HG02884 (cell line): ENCODE results near the gene KLHL22.

ENCODE experiments used
- ATAC-seq: cut with Tn5 transposase; IDR thresholded peaks from one replicate; pipeline ENCODE4 v1.9.1; 2021; ENCODE audit warnings: mild to moderate bottlenecking, moderate library complexity; ENCODE audit not compliant: unreplicated experiment

The KLHL22 gene

DNA sequence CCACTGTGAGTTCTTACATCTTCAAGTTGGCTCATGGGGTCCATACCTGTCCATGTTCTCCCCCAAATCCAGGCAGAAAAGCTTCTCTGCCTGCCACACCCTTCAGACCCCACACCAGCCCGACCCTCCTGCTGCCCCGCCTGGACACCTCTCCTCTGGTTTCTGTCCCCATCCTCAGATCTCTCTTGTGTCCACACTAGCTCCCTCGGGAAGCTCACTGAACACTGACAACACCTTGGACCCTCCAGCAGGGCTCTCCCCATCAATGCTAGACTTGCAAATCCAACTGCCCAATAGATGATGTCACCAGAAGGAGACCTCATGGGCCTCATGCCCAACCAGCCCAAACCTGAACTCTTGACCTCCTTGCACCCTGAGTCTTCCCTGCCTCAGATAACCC, 60.8 kb downstream of the KLHL22 start:
- ATAC-seq, result no peak

DNA sequence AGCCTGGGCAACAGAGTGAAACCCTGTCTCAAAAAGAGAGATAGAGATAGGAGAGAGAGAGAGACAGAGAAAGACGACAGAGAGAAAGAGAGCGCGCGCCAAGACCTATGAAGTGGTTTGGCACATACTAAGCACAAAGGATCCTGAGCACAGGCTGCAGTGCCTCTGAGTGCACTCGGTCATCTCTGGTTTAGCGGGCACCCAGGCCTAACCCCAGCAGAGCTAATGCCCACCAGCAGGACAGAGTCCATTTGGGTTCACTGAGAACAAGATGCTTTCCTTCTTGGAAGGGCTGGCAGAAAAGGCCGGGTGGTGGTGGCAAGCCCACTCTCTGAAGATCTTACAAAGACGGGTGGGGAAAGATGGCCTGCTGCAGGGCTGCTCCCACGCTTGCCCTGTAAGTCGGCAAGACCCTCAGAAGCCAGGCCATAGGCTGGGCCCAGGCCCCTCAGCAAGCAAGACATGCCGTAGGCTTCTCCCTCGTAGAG, 61.3 kb downstream of the KLHL22 start:
- ATAC-seq, result no peak

DNA sequence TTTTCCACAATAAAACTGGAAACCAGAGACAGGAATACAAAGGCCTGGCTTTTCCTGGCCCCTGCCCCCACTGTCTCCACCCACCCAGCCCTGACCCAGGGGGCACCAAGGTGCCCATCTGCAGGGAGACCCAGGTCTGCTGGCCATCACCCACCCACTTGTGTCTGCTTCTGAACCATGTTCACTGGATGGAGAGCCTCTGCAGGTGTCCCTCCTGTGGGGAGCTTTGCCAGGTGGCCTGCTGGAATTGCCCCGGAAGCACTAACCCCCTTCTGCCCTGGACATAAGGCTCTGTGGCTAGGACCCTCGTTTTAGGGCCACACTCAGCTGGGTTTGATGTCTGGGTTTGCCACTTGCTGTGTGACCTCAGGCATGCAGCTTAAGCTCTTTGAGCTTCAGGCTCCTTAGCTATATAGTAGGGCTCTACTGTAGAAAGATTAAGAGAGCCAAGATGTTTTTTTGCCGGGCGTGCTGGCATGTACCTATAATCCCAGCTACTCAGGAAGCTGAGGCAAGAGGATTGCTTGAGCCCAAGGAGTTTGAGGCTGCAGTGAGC, 61.8 kb downstream of the KLHL22 start:
- no peak for ATAC-seq

DNA sequence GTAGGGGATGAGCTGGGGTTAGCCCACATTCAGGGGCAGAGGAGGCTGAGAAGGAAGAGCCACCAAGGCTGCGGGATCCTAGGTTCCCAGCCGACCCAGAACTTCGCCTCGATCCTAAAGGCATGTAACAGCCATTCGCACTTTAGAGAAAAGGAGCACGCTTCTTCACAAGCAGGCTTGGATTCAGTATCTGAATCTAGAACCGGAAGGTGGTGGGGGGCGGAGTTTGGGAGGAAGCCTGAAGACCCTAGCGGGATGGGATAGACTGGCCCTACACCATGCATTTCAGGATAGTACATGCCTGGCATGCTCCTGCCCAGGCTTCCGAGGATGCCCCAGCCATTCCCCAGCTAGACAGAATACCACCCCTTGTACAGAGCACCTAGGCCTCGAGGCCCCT, 62.4 kb downstream of the KLHL22 start:
- no peak for ATAC-seq

DNA sequence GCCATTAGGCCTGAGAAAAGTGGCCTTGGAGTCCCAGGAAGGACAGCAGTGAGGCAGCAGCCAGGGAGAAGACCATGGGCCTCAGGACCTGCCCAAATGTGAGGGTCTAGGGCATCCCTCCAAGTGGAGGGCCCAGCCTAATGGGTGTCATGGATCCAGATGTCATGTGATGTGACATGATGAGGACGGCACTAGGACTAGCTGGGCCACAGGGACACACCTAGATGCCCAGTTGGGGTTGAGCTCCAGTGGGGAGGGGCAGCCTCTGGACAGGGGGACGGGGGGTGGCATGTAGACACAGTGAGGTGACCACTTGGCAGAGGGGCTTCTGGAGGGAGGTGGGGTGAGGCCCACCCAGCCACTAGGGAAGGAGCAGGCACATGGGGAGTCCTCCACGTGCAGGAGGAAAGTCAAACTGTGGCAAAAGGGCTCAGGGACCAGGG, 63.3 kb downstream of the KLHL22 start:
- no peak for ATAC-seq

DNA sequence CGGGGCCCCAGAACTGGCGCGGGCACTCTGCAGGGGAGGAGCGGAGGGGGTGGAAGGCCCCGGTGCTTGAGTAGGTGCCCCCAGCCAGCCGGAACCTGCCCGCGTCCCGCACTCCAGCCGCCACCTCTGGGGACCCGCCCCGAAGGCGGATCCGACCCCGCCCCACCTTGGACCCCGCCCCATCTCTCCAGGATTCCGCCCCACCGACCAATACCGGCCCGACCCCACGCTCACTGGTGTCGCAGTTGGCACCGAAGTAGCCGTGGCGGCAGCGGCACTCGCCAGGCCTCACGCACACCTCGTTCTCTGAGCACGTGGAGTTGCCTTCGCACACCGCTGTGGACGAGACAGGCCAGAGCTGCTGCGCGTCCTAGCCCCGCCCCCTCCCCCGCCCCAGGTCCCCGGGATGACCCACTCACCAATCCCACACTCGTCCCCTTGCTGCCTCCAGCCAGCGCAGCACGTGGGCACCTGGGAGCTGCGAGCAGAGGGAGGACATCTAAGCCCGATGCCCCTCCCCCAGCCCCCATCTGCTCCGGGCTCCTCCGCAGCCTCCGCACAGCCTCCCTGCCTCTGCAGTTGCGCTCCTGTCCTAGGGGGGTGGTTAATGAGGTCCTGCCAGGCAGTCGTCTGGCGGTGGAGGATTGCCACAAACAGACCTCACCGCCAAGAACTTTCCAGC, 63.9 kb downstream of the KLHL22 start:
- ATAC-seq, result no peak

DNA sequence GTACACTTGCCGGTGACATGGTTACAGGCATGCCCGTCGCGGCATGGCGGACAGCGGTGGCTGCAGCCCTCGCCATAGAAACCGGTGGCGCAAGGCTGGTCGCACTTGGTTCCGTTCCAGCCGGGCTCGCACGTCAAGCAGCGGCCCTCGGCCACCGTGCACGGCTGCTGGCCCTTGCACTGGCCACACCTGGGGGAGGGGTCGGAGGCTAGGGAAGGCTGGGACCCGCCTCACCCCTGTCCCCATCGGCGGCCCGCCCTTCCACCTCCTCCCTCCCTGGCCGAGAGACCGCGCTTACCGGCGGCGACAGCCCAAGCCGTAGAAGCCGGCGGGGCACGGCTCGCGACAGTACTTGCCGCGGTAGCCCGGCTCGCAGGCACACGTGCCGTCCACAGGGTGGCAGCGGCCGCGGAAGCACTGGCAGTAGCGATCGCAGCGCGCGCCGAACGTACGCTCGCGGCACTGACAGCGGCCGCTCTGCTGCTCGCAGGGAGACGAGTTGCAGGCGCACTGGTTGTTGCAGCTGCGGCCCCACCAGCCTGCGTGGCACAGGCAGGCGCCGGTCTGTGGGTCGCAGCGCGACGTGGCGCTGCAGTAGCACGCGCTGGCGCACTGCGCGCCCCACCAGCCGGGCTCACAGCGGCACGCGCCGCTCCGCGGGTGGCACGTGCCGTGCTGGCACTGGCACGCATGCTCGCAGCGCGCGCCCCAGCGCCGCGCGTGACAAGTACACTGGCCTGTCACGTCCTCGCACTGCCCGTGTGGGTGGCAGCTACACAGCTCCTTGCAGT, 64.7 kb downstream of the KLHL22 start:
- no peak for ATAC-seq

DNA sequence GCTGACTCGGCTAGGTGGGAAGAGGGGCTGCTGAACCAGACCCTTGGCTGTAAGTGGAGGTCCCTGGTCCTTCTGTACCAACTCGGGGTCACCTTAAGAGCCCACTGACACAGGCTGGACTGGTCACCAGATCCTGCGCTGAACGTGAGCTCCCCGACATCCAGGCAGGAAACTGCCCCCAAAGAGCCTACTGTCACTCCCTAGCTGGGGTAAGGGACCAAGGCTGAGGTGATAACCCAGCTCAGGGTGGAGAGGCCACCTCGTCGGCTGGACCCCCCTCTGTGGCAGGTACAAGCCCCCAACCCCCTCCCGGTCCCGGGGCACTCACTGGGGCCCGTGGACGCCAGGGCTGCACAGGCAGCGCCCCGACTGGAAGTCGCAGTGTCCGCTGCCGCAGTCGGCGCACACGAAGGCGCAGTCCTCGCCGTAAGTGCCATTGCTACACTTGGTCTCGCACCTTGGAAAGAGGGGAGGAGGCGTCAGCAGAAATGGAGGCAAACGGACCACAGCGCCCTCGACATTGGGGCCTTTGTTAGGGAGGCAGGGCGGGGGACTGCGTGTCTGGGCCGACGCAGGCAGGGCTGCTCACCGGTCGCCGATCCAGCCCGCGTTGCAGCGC, 65.4 kb downstream of the KLHL22 start:
- ATAC-seq, result no peak

DNA sequence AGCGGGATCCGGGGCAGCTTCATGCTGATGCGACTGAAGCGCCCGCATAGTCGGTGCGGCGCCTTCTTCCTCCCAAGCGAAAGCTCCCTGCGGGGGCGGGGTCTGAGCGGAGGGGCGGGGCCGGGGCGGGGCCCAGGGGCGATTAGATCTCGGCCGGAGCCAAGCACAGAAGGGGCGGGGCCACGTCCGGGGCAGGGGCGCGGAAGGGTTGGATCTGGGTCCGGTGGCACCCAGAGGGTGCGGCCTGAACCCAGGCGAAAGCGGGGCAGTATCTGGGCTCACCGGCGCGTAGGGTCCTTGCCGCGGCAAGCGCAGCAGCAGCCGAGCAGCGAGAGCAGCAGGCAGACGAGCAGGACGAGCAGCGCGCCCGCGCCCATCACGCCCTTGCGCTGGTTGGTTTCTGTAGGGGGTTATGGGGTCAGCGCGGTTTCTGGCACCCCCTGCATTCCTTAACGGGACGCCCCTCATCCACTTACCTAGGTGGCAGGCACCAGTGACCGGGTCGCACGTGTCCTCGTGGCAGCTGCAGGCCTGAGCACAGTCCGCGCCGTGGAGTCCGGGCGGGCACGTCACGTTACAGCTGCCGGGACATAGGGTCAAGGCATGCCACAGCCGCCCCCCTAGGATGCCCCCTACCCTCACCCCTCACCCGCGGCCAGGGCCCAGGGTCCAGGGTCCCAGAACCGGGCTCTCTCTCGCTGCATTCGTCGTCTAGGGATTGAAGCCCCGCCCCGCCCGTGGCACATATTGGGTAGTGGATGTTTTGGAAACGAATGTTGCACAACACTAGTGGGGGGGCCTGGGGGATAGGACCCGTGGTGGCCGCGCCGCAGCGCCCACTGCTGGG, 66.1 kb downstream of the KLHL22 start:
- no peak for ATAC-seq

DNA sequence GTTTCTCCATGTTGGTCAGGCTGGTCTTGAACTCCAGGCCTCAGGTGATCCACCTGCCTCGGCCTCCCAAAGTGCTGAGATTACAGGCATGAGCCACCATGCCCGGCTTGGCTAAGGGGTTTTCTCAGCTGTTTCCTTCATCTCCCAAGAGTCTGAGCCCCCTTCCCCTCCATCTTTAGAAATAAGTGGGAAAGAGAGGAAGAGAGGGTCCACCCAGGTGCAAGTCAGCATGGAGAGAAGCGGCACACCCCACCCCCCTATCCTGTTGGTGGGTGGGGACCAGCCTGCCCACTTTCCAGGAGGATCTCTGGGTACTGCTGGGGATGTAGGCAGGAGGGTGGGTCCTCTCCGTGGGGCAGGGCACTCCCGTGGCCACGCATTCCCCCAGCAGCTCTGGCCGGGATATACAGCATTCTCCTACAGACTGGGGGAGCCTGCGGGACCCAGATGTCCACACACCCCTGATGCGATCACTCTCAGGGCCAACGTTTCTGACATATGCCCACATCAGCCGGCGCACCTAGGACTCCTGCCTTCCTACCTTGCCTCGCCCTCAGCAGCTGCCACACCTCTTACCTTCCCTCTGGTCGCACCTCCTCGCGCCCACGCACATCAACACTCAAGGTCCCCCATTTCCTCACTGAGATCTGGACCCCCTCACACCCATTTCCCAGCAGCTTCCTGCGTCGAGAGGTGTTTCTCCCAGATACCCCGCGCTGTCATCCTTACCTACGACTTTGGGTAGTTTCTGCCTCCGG, 66.9 kb downstream of the KLHL22 start:
- no peak for ATAC-seq

DNA sequence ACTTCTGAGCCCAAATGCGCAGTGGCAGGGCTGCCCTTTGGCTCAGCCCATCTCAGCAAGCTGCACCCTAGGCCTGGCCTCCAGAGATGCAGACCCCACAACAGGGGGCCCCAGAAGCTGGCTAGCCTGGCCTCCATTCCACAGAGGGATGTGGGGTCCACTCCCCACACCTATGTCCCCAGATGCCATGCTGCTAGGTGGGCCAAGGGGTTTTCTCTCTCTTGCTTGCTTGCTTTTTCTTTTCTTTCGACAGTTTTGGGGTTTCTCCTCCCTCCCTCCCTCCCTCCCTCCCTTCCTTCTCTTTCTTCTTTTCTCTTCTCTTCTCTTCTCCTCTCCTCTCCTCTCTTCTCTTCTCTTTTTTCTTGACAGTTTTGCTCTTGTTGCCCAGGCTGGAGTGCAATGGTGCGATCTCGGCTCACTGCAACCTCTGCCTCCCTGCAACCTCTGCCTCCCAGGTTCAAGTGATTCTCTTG, 67.6 kb downstream of the KLHL22 start:
- no peak for ATAC-seq

DNA sequence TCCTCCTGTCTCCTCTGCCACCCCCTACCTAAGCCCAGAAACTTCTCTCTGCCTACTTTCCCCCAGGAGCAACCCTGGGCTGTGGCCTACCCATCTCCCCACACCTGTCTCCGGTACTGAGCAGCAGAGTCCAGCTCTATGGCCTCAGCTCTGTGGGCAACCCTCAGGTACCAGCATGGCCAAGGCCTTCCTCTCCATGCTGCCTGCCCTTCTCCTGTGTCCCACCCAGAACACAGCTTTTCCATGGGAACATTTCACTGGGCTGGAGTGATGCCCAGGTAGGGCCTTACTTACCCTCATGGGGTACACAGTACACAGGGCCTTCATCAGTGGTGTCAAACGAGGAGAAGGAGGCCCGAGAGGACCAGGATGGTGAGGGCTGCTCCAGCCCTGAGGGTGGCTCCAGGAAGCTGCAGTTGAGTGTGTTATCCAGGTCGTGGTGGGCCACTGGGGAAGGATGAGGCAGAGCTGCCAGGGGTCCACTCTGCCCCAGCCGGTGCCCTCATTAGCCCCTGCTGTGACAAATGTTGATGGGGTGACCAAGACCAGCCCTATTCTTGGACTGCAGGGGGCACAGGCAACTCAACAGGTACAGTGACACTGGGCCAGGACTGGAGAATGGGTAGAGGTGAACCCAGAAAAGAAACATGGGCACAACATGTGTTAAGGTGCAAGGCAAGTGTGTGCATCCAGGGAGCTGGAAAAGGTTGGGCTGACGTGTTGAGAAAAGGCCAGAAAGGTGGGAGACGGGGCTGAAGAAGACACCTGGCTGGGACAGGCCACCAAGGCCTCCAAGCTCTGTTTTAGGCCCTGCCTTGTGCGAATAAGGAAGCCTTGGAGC, 68.3 kb downstream of the KLHL22 start:
- no peak for ATAC-seq

DNA sequence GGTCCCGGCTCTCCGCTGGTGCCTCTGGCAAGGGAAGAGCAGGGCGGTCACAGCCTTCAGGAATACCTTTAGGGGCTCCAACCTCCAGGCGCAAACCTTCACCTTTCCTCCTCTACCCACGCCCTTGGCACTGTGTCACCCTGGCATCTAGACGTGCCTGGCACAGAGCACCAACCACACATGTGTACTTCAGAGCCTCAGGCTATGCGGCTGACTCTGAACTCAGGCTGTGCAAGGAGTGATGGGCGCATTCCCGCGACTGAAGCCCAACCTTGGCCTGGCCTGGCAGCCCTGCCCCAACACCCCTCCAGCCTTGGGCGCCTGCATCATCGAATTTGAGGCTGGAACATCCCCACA, 69.4 kb downstream of the KLHL22 start:
- ATAC-seq, result no peak

DNA sequence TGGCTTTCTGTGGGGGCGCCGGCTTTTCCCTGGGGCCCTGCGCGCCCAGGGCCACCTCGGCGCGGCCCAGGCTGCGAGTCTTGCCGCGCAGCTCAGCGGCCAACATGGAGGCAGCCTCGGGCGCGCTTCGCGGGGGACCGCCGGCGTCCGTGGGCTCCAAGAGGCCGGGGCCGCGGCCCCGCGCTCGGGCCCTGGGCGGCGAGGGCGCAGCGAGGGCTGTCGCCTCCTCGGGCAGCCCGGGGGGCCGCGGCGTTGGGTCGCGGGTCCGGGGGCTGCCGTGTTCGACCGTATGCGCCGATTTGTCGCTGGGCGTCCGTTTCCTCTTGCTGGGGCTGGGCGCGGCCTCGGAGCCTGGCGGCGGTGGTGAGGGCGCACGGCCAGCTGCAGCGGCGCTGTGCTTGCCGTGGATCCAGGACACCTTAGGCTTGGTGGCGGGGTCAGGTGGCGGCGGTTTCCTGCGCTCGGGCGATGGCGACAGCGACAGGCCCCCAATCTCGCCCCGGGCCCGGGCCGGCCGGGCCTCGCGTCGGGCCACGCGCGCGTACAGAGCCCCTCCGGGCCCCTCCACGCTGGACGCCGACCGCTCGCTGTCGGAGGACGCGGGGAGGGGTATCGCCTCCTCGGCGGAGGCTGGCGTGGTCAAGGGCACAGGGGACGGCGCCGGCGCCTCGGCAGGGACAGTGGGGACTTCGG, 69.9 kb downstream of the KLHL22 start:
- no peak for ATAC-seq

DNA sequence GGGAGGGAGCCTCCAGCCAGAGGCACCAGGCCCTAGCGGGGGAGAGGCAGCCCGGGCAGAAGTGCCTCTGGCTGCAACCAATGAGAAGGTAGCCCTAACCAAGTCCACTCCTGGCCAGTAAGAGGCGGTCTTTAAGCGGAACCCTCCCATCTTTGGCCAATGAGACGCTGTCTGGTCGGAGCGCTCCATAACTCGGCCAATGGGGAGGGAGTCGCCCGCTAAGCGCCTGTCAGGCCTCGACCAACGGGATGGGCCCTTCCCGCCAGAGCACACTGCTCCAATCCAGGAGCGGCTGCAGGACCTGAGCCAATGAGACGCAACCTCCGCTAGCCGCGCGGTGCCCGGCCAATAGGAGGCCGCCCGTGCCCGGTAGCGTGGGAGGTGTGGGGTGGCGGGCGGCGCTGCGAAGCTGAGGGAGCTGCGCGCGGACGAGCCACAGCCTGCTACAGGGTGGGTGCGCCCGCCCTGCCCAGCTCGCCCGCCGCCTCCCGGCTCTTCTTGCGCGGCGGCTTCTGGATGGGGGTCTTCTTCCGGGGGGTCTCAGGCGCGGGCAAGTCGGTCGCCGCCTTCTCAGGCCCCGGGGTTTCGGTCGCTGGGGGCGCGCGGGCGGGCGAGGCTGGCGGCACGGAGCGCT, 70.5 kb downstream of the KLHL22 start:
- no peak for ATAC-seq

DNA sequence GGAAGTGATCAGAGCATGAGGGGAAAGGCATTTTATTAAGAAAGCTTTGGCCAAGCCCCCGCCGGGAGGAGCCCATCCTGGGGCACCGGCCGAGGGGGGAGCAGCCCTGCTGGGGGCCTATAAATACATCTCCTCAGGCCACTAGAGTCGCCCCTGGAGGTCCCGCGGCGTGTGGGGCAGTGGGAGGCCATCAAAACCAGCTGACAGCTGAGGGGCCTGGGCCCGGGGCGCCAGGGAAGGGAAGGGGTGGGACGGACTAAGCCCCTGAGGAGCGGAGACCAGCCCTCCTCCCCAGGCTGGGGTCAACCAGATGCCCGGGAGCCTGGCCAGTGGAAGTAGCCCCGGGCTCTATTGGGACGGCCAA, 71.0 kb downstream of the KLHL22 start:
- ATAC-seq, result no peak

DNA sequence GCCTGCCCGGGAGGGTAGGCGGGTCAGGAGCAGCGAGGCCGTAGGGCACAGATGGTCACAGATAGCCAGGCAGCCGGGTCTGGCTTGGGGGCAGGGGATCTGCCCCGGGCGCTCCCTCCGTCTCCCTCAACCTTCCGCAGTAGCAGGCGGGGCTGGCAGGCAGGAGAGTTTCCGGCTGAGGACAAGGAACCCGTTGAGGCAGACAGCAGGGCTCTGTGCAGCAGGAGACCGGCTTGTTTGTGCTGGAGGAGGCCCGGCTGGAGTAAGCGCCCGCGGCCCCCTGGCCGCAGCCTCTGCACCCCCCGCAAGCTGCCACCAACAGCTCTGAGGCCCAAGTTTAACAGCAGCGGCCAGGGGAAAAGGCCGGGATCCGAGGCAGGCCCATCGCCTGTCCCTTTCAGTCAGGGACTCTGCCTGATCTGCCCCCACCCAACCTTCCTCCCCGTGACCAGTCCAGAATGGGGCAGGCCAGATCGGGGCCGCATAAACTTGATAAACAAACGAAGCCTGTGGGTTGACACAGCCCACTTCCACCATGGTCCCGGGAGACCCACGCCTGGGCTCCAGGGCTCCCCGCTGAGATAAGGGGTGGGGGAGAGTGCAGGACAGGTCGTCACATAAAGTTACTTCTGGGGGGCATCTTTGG, 71.6 kb downstream of the KLHL22 start:
- ATAC-seq, result no peak
